ENCODE results near the gene CDC25A. TPM values are rescaled to one million over a fixed set of nuclear protein-coding genes. Genes with fewer than 3 reads are reported as not detected.
"Not testable (repeated sequence)": the region's sequence is repeated elsewhere in the genome, so short reads cannot be mapped to it uniquely, and the experiment has no call there.

CDC25A gene
- total RNA-seq, 2 experiments from 2014 or later = 30.3 to 31.3 TPM

DNA sequence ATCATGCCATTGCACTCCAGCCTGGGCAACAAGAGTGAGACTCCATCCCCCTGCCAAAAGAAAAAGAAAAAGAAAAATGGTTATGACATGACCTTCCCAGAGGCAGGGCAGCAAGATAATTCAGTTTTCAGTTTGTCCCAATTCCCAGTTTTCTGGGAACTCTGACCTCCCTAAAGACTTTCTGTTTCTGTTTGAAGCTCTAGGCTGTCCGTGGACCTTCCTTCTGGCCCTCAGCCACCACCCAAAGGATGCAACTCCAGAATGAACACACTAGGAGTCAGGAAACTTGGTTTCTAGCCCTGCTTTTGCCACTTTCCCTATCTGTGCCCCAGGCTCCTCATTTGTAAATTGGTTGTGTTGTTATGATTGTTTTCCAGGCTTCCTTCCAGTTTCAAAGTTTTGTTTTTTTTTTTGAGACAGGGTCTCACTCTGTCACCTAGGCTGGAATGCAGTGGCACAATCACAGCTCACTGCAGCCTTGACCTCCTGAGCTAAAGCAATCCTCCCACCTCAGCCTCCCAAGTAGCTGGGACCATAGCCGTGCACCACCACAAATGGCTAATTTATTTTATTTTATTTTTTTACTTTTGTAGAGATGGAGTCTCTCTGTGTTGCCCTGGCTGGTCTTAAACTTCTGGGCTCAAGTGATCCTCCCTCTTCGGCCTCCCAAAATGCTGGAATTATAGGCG is 68.6 kb downstream of the CDC25A start:
- peaks cover 4% of the 10 kb centered on the region for H3K4me1 Mint-ChIP-seq (ENCODE audit: low read depth)
- ATAC-seq = no peak
- H3K27me3 Mint-ChIP-seq (ENCODE audit: low read depth) = peaks cover 2% of the 10 kb centered on the region
- POLR2A ChIA-PET = no interaction called here
- CTCF ChIA-PET = interaction anchor here (1.5 kb wide), 1 partner anchor 32 kb away, joined by 6 read pairs; no protein-coding TSS in a partner anchor
- H3K36me3 Mint-ChIP-seq (ENCODE audit: low read depth) = no peaks in the 10 kb centered on the region
- H3K4me3 Mint-ChIP-seq = no peak overlapping the region
- no peak overlapping the region for H3K27ac Mint-ChIP-seq
- no peak for DNase-seq
- H3K9me3 Mint-ChIP-seq (ENCODE audit: insufficient read depth) = no peaks in the 10 kb centered on the region

DNA sequence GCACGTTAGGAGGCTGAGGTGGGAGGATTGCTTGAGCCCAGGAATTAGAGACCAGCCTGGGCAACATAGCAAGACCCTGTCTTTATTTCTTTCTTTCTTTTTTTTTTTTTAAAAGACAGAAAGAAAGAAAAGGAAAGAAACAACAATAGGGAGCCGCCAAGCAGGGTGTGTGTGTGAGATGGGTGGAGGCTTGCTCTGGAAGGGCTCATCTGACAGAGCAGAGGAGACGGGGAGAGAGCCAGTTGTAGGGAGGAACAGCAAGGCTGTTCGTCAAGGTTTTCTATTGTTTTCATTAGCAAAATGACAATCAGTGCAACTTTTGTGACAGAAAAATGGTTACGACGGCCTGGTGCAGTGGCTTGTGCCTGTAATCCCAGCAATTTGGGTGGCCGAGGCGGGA is 69.3 kb downstream of the CDC25A start:
- no peaks in the 10 kb centered on the region for H3K9me3 Mint-ChIP-seq (ENCODE audit: insufficient read depth)
- H3K27me3 Mint-ChIP-seq (ENCODE audit: low read depth) = peaks cover 2% of the 10 kb centered on the region
- ChIA-PET POLR2A (no interaction called here), CTCF (no interaction called here)
- H3K27ac Mint-ChIP-seq = no peak overlapping the region
- H3K4me3 Mint-ChIP-seq = no peak overlapping the region
- H3K36me3 Mint-ChIP-seq (ENCODE audit: low read depth) = no peaks in the 10 kb centered on the region
- ATAC-seq (no peak), DNase-seq (no peak)
- peaks cover 6% of the 10 kb centered on the region for H3K4me1 Mint-ChIP-seq (ENCODE audit: low read depth)

DNA sequence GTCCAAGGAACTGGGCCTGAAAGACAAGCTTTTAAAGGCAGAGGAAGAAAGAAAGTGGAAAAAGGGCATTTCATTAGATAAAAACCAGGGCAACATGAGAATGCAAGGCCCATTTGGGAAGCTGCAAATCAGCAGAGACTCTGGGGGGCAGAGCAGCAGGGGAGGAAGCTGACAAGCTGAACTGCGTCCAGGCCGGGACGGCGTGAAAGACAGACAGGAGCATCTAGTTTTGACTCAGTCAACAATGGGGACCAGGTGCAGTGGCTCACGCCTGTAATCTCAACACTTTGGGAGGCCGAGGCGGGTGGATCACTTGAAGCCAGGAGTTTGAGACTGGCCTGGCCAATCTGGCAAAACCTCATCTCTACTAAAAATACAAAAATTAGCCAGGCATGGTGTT is 69.9 kb downstream of the CDC25A start:
- H3K4me3 Mint-ChIP-seq = no peak overlapping the region
- H3K4me1 Mint-ChIP-seq (ENCODE audit: low read depth) = peaks cover 6% of the 10 kb centered on the region
- H3K9me3 Mint-ChIP-seq (ENCODE audit: insufficient read depth) = no peaks in the 10 kb centered on the region
- ATAC-seq (no peak), DNase-seq (no peak)
- ChIA-PET CTCF (no interaction called here), POLR2A (no interaction called here)
- H3K27ac Mint-ChIP-seq = no peak overlapping the region
- H3K36me3 Mint-ChIP-seq (ENCODE audit: low read depth) = no peaks in the 10 kb centered on the region
- H3K27me3 Mint-ChIP-seq (ENCODE audit: low read depth) = peaks cover 2% of the 10 kb centered on the region

DNA sequence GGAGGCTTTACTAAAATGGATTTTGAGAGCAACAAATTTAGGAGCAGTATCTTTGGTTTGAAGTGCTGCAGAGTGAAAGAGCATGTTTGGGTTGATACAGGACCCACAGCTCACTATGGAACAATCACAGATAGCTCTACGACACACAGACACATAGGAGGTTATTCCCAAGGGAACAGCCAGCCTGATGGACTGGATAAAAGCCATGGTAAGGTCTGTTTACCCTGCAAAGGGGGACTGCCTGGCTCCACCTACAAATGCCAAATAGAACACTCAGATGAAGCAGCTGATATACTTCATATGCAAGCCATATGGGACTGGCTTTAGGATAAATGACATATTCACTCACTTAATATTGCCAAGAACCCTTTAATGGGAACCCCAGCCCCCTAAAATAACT is 75.4 kb downstream of the CDC25A start:
- ChIA-PET POLR2A (interaction anchor here (2.9 kb wide), 1 partner anchor 24 kb away, joined by 21 read pairs; no protein-coding TSS in a partner anchor), CTCF (interaction anchor here (1.1 to 2.2 kb wide), 6 partner anchors 9 to 323 kb away, joined by 3 to 15 read pairs (median 6); no protein-coding TSS in a partner anchor)
- H3K4me1 Mint-ChIP-seq (ENCODE audit: low read depth) = peaks cover 32% of the 10 kb centered on the region
- H3K27me3 Mint-ChIP-seq (ENCODE audit: low read depth) = no peaks in the 10 kb centered on the region
- no peaks in the 10 kb centered on the region for H3K9me3 Mint-ChIP-seq (ENCODE audit: insufficient read depth)
- peaks cover 6% of the 10 kb centered on the region for H3K36me3 Mint-ChIP-seq (ENCODE audit: low read depth)
- no peak for ATAC-seq
- peak overlapping the region; percentile 4 for H3K4me3 Mint-ChIP-seq
- H3K27ac Mint-ChIP-seq = peak overlapping the region; percentile 66
- peak; percentile 23 for DNase-seq

DNA sequence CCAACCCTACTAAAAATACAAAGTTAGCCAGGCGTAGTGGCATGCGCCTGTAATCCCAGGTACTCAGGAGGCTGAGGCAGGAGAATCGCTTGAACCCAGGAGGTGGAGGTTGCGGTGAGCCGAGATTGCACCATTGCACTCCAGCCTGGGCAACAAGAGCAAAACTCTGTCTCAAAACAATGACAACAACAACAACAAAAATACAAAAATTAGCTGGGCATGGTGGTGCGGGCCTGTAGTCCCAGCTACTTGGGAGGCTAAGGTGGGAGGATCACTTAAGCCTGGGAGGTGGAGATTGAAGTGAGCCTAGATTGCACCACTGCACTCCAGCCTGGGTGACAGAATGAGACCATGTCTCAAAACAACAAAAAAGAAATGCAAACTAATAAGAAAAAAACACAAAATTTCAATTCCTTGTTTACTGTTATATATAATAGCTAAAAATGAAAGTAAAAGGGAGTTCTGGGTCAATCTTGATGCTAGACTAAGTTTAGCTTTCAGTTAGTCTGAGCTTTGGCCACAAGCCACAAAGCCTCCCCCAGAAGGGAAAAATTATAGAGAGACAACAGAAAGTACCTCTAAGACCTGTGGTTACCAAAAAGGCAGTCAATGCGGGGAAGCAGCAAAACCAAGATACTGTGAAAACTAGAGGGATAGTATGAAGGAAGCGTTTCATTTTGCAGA is 76.0 kb downstream of the CDC25A start:
- H3K9me3 Mint-ChIP-seq (ENCODE audit: insufficient read depth); H3K36me3 Mint-ChIP-seq (ENCODE audit: low read depth); H3K27me3 Mint-ChIP-seq (ENCODE audit: low read depth): not testable (repeated sequence)
- H3K4me3 Mint-ChIP-seq = peak overlapping the region; percentile 4
- H3K27ac Mint-ChIP-seq = peak overlapping the region; percentile 66
- DNase-seq (peak; percentile 90), ATAC-seq (peak; percentile 97)
- peaks cover 33% of the 10 kb centered on the region for H3K4me1 Mint-ChIP-seq (ENCODE audit: low read depth)
- ChIA-PET POLR2A (interaction anchor here (2.9 kb wide), 1 partner anchor 24 kb away, joined by 21 read pairs; no protein-coding TSS in a partner anchor), CTCF (interaction anchor here (0.7 to 2.2 kb wide), 7 partner anchors 9 to 324 kb away, joined by 3 to 15 read pairs (median 6); no protein-coding TSS in a partner anchor)

DNA sequence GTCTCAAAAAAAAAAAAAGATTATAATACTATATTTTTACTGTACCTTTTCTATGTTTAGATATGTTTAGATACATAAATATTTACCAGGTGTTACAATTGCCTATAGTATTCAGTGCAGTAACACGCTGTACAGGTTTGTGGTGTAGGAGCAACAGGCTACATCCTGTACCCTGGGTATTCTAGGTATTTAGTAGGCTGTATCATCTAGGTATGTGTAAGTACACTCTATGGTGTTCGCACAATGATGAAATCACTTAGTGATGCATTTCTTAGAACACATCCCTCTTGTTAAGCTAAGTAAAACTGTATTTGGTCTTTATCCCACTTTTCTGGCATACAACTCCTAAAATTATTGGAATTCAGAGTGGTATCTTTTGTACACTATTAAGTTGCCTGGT is 77.8 kb downstream of the CDC25A start:
- ChIA-PET POLR2A (no interaction called here), CTCF (no interaction called here)
- ATAC-seq (no peak), DNase-seq (no peak)
- H3K4me3 Mint-ChIP-seq = no peak overlapping the region
- H3K4me1 Mint-ChIP-seq (ENCODE audit: low read depth) = peaks cover 36% of the 10 kb centered on the region
- H3K36me3 Mint-ChIP-seq (ENCODE audit: low read depth) = peaks cover 6% of the 10 kb centered on the region
- no peaks in the 10 kb centered on the region for H3K9me3 Mint-ChIP-seq (ENCODE audit: insufficient read depth)
- H3K27me3 Mint-ChIP-seq (ENCODE audit: low read depth) = peaks cover 4% of the 10 kb centered on the region
- H3K27ac Mint-ChIP-seq = peak overlapping the region; percentile 34

DNA sequence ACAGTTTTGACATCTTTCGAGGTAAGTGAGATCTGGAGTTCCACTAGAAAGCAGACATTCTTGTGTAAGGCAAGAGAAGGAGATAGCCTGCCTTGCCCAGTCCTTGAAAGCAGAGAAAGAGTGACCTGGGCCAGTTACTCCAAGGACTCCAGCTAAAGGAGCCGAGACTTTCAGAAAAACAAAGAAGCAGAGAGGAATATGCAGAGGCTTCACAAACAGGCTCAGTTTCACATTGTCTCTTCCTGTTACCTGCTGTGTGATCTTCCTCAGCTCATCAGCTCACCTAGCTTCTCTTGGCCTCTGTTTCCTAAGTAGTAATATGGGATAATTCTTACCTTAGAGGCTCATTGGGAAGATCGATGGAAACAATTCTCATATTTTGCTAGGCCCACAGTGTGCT is 81.0 kb downstream of the CDC25A start:
- POLR2A ChIA-PET = no interaction called here

More for the DNA sequence above, 81.0 kb downstream of the CDC25A start:
- Mint-ChIP-seq H3K27ac (no peak overlapping the region), H3K9me3 (ENCODE audit: insufficient read depth) (no peaks in the 10 kb centered on the region), H3K4me1 (ENCODE audit: low read depth) (peaks cover 19% of the 10 kb centered on the region), H3K36me3 (ENCODE audit: low read depth) (peaks cover 6% of the 10 kb centered on the region), H3K27me3 (ENCODE audit: low read depth) (peaks cover 5% of the 10 kb centered on the region), H3K4me3 (no peak overlapping the region)
- CTCF ChIA-PET = interaction anchor here (1.6 kb wide), 1 partner anchor 44 kb away, joined by 4 read pairs; no protein-coding TSS in a partner anchor
- no peak for DNase-seq
- ATAC-seq = no peak

Small RNA genes within 50 kb of the gene (microRNA-seq; reads per million reads assigned to microRNA genes)
- 9.8 reads per million, percentile 24 among the genes with 10 or more reads in this experiment for gene MIR4443

Other genes starting within 250 kb of the CDC25A start
- 100 to 1,000 TPM; 119 to 120 TPM for gene MAP4, start 172.0 kb downstream of the CDC25A start, total RNA-seq
- not detected for gene CAMP, start 35.1 kb upstream of the CDC25A start, total RNA-seq
- gene ZNF589, start 52.7 kb upstream of the CDC25A start, total RNA-seq = 10 to 100 TPM; 29.7 to 30.3 TPM
- 10 to 100 TPM; 34.1 to 37.7 TPM for gene NME6, start 113.0 kb upstream of the CDC25A start, total RNA-seq
- gene SPINK8, start 145.2 kb upstream of the CDC25A start, total RNA-seq = not detected
- gene FBXW12, start 183.8 kb upstream of the CDC25A start, total RNA-seq = not detected
- 1 to 10 TPM in 1 of 2 experiments, under 1 TPM in 1; 0.76 to 1.7 TPM for gene PLXNB1, start 241.7 kb upstream of the CDC25A start, total RNA-seq